CD8-positive, alpha-beta memory T cell (primary cell): ENCODE measurements around the gene TTC12. TPM values are rescaled to one million over a fixed set of nuclear protein-coding genes. Genes with fewer than 3 reads are reported as not detected.

Experiments
- CTCF ChIA-PET: fragments of 350-600 bp; sonication (Branson Sonifier 250); formaldehyde crosslinking; loops from one replicate; lab custom pipeline; 2021; ENCODE audit warnings: antibody characterized with exemption; lab: Charles Lee
- POLR2A ChIA-PET: fragments of 350-600 bp; sonication (Branson Sonifier 250); formaldehyde crosslinking; loops from one replicate; lab custom pipeline; 2021; ENCODE audit warnings: antibody characterized with exemption; lab: Charles Lee
- DNase-seq, 5 donors: peaks; one replicate each; pipeline versions ENCODE4 v3.0.0 to v3.0.0-alpha.2; 2020 to 2022; ENCODE audit warnings: mixed read lengths in 1 of 5
- H3K27ac ChIP-seq: one replicate; pipeline ENCODE4 v1.7.0; 2013; ENCODE audit warnings: low read depth, mild to moderate bottlenecking, low read length, moderate library complexity
- H3K27me3 ChIP-seq: 2 replicates; pipeline ENCODE4 v1.7.0; 2013; ENCODE audit warnings: low read length, mild to moderate bottlenecking; ENCODE audit not compliant: insufficient read depth, poor library complexity, severe bottlenecking
- H3K36me3 ChIP-seq: 2 replicates; pipeline ENCODE4 v1.7.0; 2013; ENCODE audit warnings: mild to moderate bottlenecking, low read length, moderate library complexity; ENCODE audit not compliant: insufficient read depth
- H3K4me1 ChIP-seq: 2 replicates; pipeline ENCODE4 v1.7.0; 2013; ENCODE audit warnings: mild to moderate bottlenecking, low read length, moderate library complexity; ENCODE audit not compliant: insufficient read depth
- H3K4me3 ChIP-seq: 2 replicates; pipeline ENCODE4 v1.7.0; 2013; ENCODE audit warnings: mild to moderate bottlenecking, low read length
- H3K9me3 ChIP-seq: 2 replicates; pipeline ENCODE4 v1.7.0; 2013; ENCODE audit warnings: mild to moderate bottlenecking, low read length
- H3K27ac Mint-ChIP-seq, 8 donors: one replicate each; pipeline ENCODE4 v1.8.0; 2020 to 2021; ENCODE audit warnings: mixed read lengths in 8 of 8, mild to moderate bottlenecking in 6 of 8, inconsistent platforms in 3 of 8, moderate library complexity in 3 of 8
- H3K27me3 Mint-ChIP-seq, 2 donors: one replicate each; pipeline ENCODE4 v1.8.0; 2020 to 2021; ENCODE audit warnings: mixed read lengths in 2 of 2, mild to moderate bottlenecking in 1 of 2, moderate library complexity in 1 of 2
- H3K36me3 Mint-ChIP-seq, 3 donors: one replicate each; pipeline ENCODE4 v1.8.0; 2020 to 2021; ENCODE audit warnings: mixed read lengths in 3 of 3, inconsistent platforms in 1 of 3, mild to moderate bottlenecking in 1 of 3
- H3K4me1 Mint-ChIP-seq, 3 donors: one replicate each; pipeline ENCODE4 v1.8.0; 2020 to 2021; ENCODE audit warnings: mixed read lengths in 3 of 3, inconsistent platforms in 1 of 3, mild to moderate bottlenecking in 1 of 3
- H3K4me3 Mint-ChIP-seq, 7 donors: one replicate each; pipeline ENCODE4 v1.8.0; 2020 to 2021; ENCODE audit warnings: mixed read lengths in 7 of 7, mild to moderate bottlenecking in 6 of 7, moderate library complexity in 4 of 7, inconsistent platforms in 2 of 7
- H3K9me3 Mint-ChIP-seq, 5 donors: one replicate each; pipeline ENCODE4 v1.8.0; 2020 to 2022; ENCODE audit warnings: mixed read lengths in 5 of 5, mild to moderate bottlenecking in 3 of 5, moderate library complexity in 2 of 5, inconsistent platforms in 1 of 5
- polyA plus RNA-seq: library from polyadenylated mRNA; unstranded; fragments of 300-500 nt; fragmentation: Illumina TruSeq; gene quantifications from one replicate; pipeline ENCODE4 v1.2.3, GENCODE V29; 2021
- total RNA-seq, 2 experiments: library from RNA; stranded (reverse); gene quantifications; one replicate each; pipeline ENCODE4 v1.2.3, GENCODE V29; 2021

Gene TTC12
- total and polyA plus RNA-seq, 3 experiments from 2014 or later, result 7.2 to 21.9 (median 20.3) TPM

DNA sequence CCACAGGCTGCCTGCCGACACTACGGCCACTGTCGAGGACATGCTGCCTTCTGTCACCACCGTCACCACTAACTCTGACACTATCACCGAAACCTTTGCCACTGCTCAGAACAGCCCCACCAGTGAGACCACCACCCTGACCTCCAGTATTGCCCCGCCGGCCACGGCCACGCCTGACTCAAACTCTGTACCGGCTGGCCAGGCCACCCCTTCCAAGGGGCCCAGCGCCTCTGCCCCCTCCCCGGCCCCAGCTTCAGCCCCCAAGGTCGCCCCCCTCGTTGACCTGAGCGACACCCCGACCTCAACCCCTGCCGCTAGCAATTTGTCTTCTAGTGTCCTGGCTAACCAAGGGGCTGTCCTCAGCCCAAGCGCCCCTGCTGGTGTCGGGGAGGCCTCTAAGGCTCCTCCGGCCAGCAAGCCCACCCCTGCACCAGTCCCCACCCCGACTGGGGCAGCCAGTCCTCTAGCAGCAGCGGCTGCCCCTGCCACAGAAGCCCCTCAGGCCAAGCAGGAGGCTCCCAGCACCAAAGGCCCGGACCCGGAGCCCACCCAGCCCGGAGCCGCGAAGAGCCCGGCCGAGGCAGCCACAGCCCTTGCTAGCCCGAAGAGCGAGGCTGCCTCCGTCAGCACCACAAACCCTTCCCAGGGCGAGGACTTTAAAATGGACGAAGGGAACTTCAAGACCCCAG is 41.3 kb upstream of the TTC12 start:
- peaks cover 2 to 16% of the 10 kb centered on the region in 2 donors for H3K27me3 Mint-ChIP-seq
- no peak overlapping the region for H3K27ac Mint-ChIP-seq

DNA sequence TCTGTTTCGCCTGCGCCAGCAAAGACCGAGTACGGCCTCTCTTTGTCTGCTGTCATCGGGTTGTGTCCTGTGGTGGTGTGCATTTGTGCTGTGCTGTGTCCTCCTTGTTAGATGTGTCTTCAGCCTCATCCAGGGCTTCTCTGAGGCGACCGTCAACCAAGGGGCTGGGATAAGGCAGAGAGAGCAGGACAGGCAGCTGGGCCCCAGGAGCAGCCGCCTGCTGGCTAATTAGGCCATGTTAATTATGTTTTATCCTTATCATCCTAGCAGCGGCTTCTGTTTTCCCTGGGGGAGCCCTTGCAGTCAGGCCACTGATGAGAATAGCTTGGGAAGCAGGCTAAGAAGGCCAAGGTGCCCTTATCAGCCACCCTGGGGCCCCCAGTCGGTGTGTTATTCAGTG is 40.7 kb upstream of the TTC12 start:
- Mint-ChIP-seq H3K27ac (no peak overlapping the region), H3K9me3 (no peaks in the 10 kb centered on the region), H3K36me3 (no peaks in the 10 kb centered on the region), H3K4me1 (no peaks in the 10 kb centered on the region), H3K4me3 (no peak overlapping the region), H3K27me3 (peaks cover 2 to 16% of the 10 kb centered on the region in 2 donors)
- no peaks in the 10 kb centered on the region for H3K27me3 ChIP-seq
- ChIA-PET CTCF (no interaction called here), POLR2A (no interaction called here)
- DNase-seq, result no peak
- no peaks in the 10 kb centered on the region for H3K4me1 ChIP-seq
- H3K36me3 ChIP-seq, result no peaks in the 10 kb centered on the region
- no peaks in the 10 kb centered on the region for H3K9me3 ChIP-seq
- no peak overlapping the region for H3K4me3 ChIP-seq
- no peak overlapping the region for H3K27ac ChIP-seq

More for the DNA sequence above, 41.3 kb upstream of the TTC12 start:
- H3K36me3 ChIP-seq, result no peaks in the 10 kb centered on the region
- no peak overlapping the region for H3K4me3 ChIP-seq
- DNase-seq, result no peak
- Mint-ChIP-seq H3K4me1 (no peaks in the 10 kb centered on the region), H3K9me3 (no peaks in the 10 kb centered on the region), H3K4me3 (no peak overlapping the region), H3K36me3 (no peaks in the 10 kb centered on the region)
- ChIA-PET CTCF (no interaction called here), POLR2A (no interaction called here)
- H3K27me3 ChIP-seq, result no peaks in the 10 kb centered on the region
- H3K9me3 ChIP-seq, result no peaks in the 10 kb centered on the region
- no peaks in the 10 kb centered on the region for H3K4me1 ChIP-seq
- H3K27ac ChIP-seq, result no peak overlapping the region

DNA sequence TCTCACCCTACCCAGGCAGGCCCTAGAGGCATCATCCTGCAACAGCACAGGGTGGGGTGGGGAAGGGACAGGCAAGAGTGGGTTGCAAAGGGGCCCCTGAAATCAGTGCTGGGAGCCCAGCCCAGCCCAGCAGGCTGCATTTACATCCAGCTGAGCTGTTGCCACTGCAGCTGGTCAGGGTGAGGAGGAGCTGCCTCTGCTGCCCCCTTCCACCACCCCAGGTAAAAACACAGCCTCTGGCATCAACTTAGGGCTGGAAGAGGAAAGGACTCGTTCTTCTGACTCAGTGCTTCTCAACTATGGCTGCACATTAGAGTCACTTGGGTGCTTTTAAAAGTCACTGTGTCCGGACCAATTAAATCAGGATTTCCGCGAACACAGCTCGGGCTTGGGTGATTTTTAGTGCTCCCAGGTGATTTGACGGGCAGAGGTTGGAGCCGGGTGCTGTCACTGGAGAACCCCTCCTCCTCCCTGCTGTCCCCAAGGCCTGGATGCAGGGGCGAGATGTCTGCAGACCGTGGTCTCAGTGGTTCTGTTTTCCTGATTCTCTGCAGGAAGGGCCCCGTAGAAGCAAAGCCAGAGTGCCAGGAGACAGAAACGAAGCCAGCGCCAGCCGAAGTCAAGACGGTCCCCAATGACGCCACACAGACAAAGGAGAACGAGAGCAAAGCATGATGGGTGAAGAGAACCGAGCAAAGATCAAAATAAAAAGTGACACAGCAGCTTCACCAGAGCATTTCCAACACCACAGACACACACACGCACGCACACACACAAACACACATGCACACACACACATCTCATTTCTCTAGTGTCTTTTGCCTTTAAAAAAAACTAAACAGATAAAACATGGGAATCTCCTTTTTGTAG is 39.4 kb upstream of the TTC12 start:
- no peaks in the 10 kb centered on the region for H3K4me1 ChIP-seq
- no peaks in the 10 kb centered on the region for H3K27me3 ChIP-seq
- no peaks in the 10 kb centered on the region for H3K4me1 Mint-ChIP-seq
- H3K4me3 ChIP-seq, result no peak overlapping the region
- H3K9me3 ChIP-seq, result no peaks in the 10 kb centered on the region
- no peaks in the 10 kb centered on the region for H3K36me3 Mint-ChIP-seq
- H3K4me3 Mint-ChIP-seq, result no peak overlapping the region
- no peak for DNase-seq
- ChIA-PET CTCF (no interaction called here), POLR2A (no interaction called here)
- no peaks in the 10 kb centered on the region for H3K9me3 Mint-ChIP-seq
- peaks cover 2 to 16% of the 10 kb centered on the region in 2 donors for H3K27me3 Mint-ChIP-seq
- H3K27ac ChIP-seq, result no peak overlapping the region
- peak overlapping the region in 1 of 8 donors; percentile 58 for H3K27ac Mint-ChIP-seq
- H3K36me3 ChIP-seq, result no peaks in the 10 kb centered on the region

DNA sequence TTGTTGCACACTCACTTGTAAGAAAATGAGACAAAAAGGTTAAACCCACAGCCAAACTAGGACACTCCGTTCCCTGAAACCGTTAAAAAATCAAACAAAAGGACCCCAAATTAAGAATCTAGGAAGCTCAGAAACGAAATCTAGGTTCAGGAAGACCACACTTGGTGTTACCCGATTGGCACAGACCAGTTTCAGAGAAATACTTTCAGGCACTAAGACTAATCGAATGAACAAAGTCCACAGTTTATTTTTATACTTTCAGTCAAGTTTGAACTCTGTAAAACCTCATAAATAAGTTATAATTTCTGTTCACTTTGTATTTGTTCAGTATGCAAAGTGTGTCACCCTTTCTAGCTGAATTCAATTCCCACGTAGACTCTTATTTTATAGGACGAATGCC is 38.8 kb upstream of the TTC12 start:
- H3K27ac ChIP-seq, result no peak overlapping the region
- Mint-ChIP-seq H3K4me1 (no peaks in the 10 kb centered on the region), H3K36me3 (no peaks in the 10 kb centered on the region), H3K4me3 (no peak overlapping the region), H3K27ac (no peak overlapping the region), H3K27me3 (peaks cover 2 to 15% of the 10 kb centered on the region in 2 donors), H3K9me3 (no peaks in the 10 kb centered on the region)
- no peaks in the 10 kb centered on the region for H3K9me3 ChIP-seq
- H3K36me3 ChIP-seq, result no peaks in the 10 kb centered on the region
- no peak overlapping the region for H3K4me3 ChIP-seq
- no peaks in the 10 kb centered on the region for H3K27me3 ChIP-seq
- ChIA-PET CTCF (interaction anchor here (0.6 kb wide), 1 partner anchor 13 kb away, joined by 3 read pairs; no protein-coding TSS in a partner anchor), POLR2A (no interaction called here)
- DNase-seq, result no peak
- H3K4me1 ChIP-seq, result no peaks in the 10 kb centered on the region

DNA sequence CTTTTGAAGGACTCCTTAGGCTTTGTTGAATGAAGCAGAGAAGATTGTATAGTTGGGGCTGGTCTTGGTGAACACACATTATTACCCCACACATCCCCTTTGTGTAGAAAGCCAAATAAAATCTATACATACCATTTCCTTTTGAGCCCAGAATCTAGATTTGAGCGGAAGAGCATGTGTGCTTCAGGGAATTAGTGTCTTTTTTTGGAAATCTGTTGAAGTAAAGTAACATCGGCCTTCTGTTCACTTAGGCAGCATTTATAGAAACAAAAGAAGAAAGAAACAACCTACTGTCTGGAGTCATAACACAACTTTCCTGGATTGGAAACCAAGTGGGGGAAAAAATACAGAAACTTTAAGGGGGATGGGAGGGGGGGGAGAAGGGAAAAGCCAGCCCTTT is 37.9 kb upstream of the TTC12 start:
- no peaks in the 10 kb centered on the region for H3K36me3 Mint-ChIP-seq
- CTCF ChIA-PET, result no interaction called here
- no peak overlapping the region for H3K4me3 Mint-ChIP-seq
- POLR2A ChIA-PET, result no interaction called here
- H3K4me1 Mint-ChIP-seq, result no peaks in the 10 kb centered on the region
- no peaks in the 10 kb centered on the region for H3K27me3 ChIP-seq
- H3K27ac ChIP-seq, result no peak overlapping the region
- H3K9me3 ChIP-seq, result no peaks in the 10 kb centered on the region
- H3K9me3 Mint-ChIP-seq, result no peaks in the 10 kb centered on the region
- no peak for DNase-seq
- no peak overlapping the region for H3K4me3 ChIP-seq
- no peaks in the 10 kb centered on the region for H3K36me3 ChIP-seq
- no peak overlapping the region for H3K27ac Mint-ChIP-seq
- no peaks in the 10 kb centered on the region for H3K4me1 ChIP-seq
- H3K27me3 Mint-ChIP-seq, result peaks cover 2 to 10% of the 10 kb centered on the region in 2 donors

DNA sequence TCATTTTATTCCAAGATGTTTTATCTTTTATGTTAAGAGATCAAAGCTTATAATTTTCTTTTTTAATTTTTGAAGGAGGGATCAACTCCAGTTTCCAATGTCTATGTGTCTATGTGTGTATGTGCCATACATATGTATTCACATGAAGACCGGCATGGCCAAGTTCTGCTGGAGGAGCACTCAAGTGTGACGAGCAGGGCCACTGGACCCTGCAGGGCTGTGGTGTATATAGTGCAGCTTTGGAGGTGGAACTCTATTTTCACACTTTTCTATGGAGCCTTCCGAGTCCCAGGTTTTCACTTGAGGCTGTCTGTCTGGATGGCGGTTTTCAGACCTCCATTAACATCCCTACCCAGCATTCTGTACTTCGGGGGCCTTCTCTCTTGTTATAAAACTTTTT is 36.5 kb upstream of the TTC12 start:
- Mint-ChIP-seq H3K9me3 (no peaks in the 10 kb centered on the region), H3K27me3 (peaks cover 1 to 2% of the 10 kb centered on the region in 2 donors), H3K27ac (no peak overlapping the region), H3K36me3 (no peaks in the 10 kb centered on the region), H3K4me3 (no peak overlapping the region), H3K4me1 (no peaks in the 10 kb centered on the region)
- H3K27ac ChIP-seq, result no peak overlapping the region
- no peaks in the 10 kb centered on the region for H3K36me3 ChIP-seq
- CTCF ChIA-PET, result interaction anchor here (0.7 kb wide), 1 partner anchor 12 kb away, joined by 4 read pairs; no protein-coding TSS in a partner anchor
- H3K4me1 ChIP-seq, result no peaks in the 10 kb centered on the region
- no peak overlapping the region for H3K4me3 ChIP-seq
- no peaks in the 10 kb centered on the region for H3K27me3 ChIP-seq
- POLR2A ChIA-PET, result no interaction called here
- DNase-seq, result no peak
- H3K9me3 ChIP-seq, result no peaks in the 10 kb centered on the region

DNA sequence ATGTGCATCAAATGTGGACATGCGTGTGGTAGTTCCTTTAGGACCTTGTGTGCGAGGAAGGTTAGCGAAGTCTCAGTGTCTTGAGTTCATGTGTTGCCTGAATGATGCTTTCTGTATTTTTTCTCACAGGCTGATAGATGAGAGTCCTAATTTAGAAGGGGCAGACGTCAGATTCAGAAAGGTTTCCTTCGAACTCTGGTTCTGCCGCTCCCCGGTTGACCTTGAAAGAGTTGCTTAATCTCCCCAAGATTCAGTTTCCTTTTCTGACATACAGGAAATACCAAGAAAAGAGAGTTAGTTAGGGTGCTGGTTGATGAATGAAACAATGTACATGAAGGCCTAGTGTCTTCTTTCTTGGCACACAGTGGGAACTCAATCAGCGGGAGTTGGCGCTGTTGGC is 35.9 kb upstream of the TTC12 start:
- H3K9me3 Mint-ChIP-seq, result no peaks in the 10 kb centered on the region
- no peaks in the 10 kb centered on the region for H3K4me1 Mint-ChIP-seq
- H3K27me3 Mint-ChIP-seq, result peaks cover 0 to 2% of the 10 kb centered on the region in 2 donors
- H3K4me3 Mint-ChIP-seq, result no peak overlapping the region
- CTCF ChIA-PET, result interaction anchor here (0.7 kb wide), 1 partner anchor 12 kb away, joined by 4 read pairs; no protein-coding TSS in a partner anchor
- DNase-seq, result no peak
- Histone ChIP-seq H3K4me1 (no peaks in the 10 kb centered on the region), H3K4me3 (no peak overlapping the region), H3K27ac (no peak overlapping the region), H3K9me3 (no peaks in the 10 kb centered on the region), H3K36me3 (no peaks in the 10 kb centered on the region), H3K27me3 (no peaks in the 10 kb centered on the region)
- H3K36me3 Mint-ChIP-seq, result no peaks in the 10 kb centered on the region
- H3K27ac Mint-ChIP-seq, result no peak overlapping the region
- POLR2A ChIA-PET, result no interaction called here

DNA sequence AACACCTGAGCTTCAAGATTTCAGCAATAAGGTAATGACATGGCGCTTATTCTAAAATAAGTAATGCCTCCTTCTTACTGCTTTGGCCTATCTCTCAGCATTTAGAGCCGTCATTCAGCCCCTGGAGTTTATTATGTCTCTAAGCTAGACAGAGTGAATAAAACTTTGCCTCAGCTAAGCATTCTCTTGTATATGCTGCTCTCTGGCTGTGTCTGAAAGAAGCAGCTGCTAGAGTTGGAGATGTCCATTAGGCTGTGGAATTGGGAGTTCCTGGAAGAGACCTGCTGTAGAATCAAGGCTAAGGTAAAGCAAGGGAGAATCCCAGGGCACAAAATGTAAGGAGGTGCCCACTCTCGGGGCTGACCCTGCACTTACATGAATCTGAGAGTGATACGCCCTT is 35.5 kb upstream of the TTC12 start:
- no peak for DNase-seq
- no peaks in the 10 kb centered on the region for H3K36me3 Mint-ChIP-seq
- no peaks in the 10 kb centered on the region for H3K9me3 Mint-ChIP-seq
- no peaks in the 10 kb centered on the region for H3K4me1 ChIP-seq
- ChIA-PET CTCF (interaction anchor here (0.7 kb wide), 1 partner anchor 11 kb away, joined by 4 read pairs; no protein-coding TSS in a partner anchor), POLR2A (no interaction called here)
- no peaks in the 10 kb centered on the region for H3K4me1 Mint-ChIP-seq
- no peak overlapping the region for H3K27ac ChIP-seq
- H3K27me3 ChIP-seq, result no peaks in the 10 kb centered on the region
- H3K27ac Mint-ChIP-seq, result no peak overlapping the region
- H3K27me3 Mint-ChIP-seq, result peaks cover 0 to 2% of the 10 kb centered on the region in 2 donors
- no peaks in the 10 kb centered on the region for H3K9me3 ChIP-seq
- no peaks in the 10 kb centered on the region for H3K36me3 ChIP-seq
- H3K4me3 ChIP-seq, result no peak overlapping the region
- no peak overlapping the region for H3K4me3 Mint-ChIP-seq
